Caco-2 (cell line): ENCODE measurements around the gene FGD1. TPM values are rescaled to one million over a fixed set of nuclear protein-coding genes. Genes with fewer than 3 reads are reported as not detected.
A peak's percentile ranks its signal among the peaks of the same experiment; 100 is the strongest.
"Not testable (repeated sequence)": the region's sequence is repeated elsewhere in the genome, so short reads cannot be mapped to it uniquely, and the experiment has no call there.

Experiments used
- Bru-seq: library from RNA; stranded (reverse); fragments of 400-500 nt; gene quantifications from one replicate; lab custom pipeline; 2021; lab: Mats Ljungman, UMichigan
- BruChase-seq, 2 experiments: library from RNA; stranded (reverse); fragments of 400-500 nt; gene quantifications; one replicate each; lab custom pipeline; 2021; lab: Mats Ljungman, UMichigan
- BruUV-seq: library from RNA; stranded (reverse); fragments of 400-500 nt; replicated peaks from 2 replicates; lab custom pipeline; 2021; lab: Mats Ljungman, UMichigan
- CTCF ChIA-PET: fragments of 300-600 bp; sonication (Branson Sonifier 250); formaldehyde crosslinking; loops from one replicate; lab custom pipeline; 2022; ENCODE audit warnings: antibody characterized with exemption; lab: Charles Lee
- POLR2A ChIA-PET: fragments of 300-600 bp; sonication (Branson Sonifier 250); formaldehyde crosslinking; loops from one replicate; lab custom pipeline; 2022; ENCODE audit warnings: antibody characterized with exemption; lab: Charles Lee
- DNase-seq, 2 experiments: peaks; one replicate each; pipeline versions ENCODE4 v3.0.0 to v3.0.0-alpha.2; 2020 to 2022
- H3K27me3 ChIP-seq: replicated peaks from 2 replicates; pipeline ENCODE4 v1.6.0; 2011; ENCODE audit warnings: low read length; ENCODE audit not compliant: control insufficient read depth, insufficient read depth
- H3K36me3 ChIP-seq: 2 replicates; pipeline ENCODE4 v1.5.1; 2011; ENCODE audit warnings: low read length; ENCODE audit not compliant: control insufficient read depth, insufficient read depth
- H3K4me1 ChIP-seq: fragments of 250-450 bp; sonication (Bioruptor Pico); 2 replicates; pipeline ENCODE4 v1.5.1; 2020; ENCODE audit warnings: mild to moderate bottlenecking
- H3K4me3 ChIP-seq: 2 replicates; pipeline ENCODE4 v1.5.1; 2011; ENCODE audit warnings: low read depth, mild to moderate bottlenecking, control low read depth, low read length
- H3K9me3 ChIP-seq: fragments of 250-450 bp; sonication (Bioruptor Pico); 2 replicates; pipeline ENCODE4 v1.5.1; 2020; ENCODE audit warnings: mild to moderate bottlenecking, moderate library complexity
- H3K27ac Mint-ChIP-seq: one replicate; pipeline ENCODE4 v1.8.0; 2022; ENCODE audit warnings: mixed read lengths; ENCODE audit not compliant: unreplicated experiment
- H3K27me3 Mint-ChIP-seq: one replicate; pipeline ENCODE4 v1.8.0; 2022; ENCODE audit warnings: mixed read lengths; ENCODE audit not compliant: insufficient read depth, unreplicated experiment
- H3K36me3 Mint-ChIP-seq: one replicate; pipeline ENCODE4 v1.8.0; 2022; ENCODE audit warnings: mild to moderate bottlenecking, mixed read lengths; ENCODE audit not compliant: insufficient read depth, unreplicated experiment
- H3K4me1 Mint-ChIP-seq: one replicate; pipeline ENCODE4 v1.8.0; 2022; ENCODE audit warnings: low read depth, mixed read lengths; ENCODE audit not compliant: unreplicated experiment
- H3K4me3 Mint-ChIP-seq: one replicate; pipeline ENCODE4 v1.8.0; 2022; ENCODE audit warnings: mild to moderate bottlenecking, moderate library complexity, mixed read lengths; ENCODE audit not compliant: unreplicated experiment
- H3K9me3 Mint-ChIP-seq: one replicate; pipeline ENCODE4 v1.8.0; 2022; ENCODE audit warnings: mixed read lengths; ENCODE audit not compliant: unreplicated experiment
- intact Hi-C: fragments of 100-400 bp; cut with micrococcal nuclease; formaldehyde crosslinking; loops from one replicate; pipeline ENCODE4 v1.10.0; 2022; ENCODE audit not compliant: unreplicated experiment
- long read RNA-seq: library from polyadenylated mRNA; stranded (forward); transcript quantifications from one replicate; pipeline ENCODE4 v2.0.0, GENCODE V29; 2022
- total RNA-seq: library from RNA; stranded (reverse); gene quantifications from 2 replicates; pipeline ENCODE4 v1.2.3, GENCODE V29; 2022
- TF ChIP-seq, protein P1 (sequence below), 2 experiments: fragments of 200-600 bp in 1 of 2; IDR thresholded peaks; 1 replicate in 1 of 2; 2 replicates in 1 of 2; pipeline versions ENCODE4 v1.5.1 to v1.8.0; 2011 to 2022; ENCODE audit warnings: antibody characterized with exemption in 1 of 2, control low read depth in 1 of 2, inconsistent platforms in 1 of 2, low read depth in 1 of 2, low read length in 1 of 2, mild to moderate bottlenecking in 1 of 2, moderate library complexity in 1 of 2; ENCODE audit not compliant: insufficient read depth in 1 of 2, severe bottlenecking in 1 of 2, unreplicated experiment in 1 of 2

The FGD1 gene
- total RNA-seq (4.1 and 4.2 TPM in 2 replicates), Bru-seq, nascent RNA (percentile 40 among the genes with signal in this experiment), BruChase-seq, experiment 1, labeled RNA remaining after a 2-hour chase (percentile 40 among the genes with signal in this experiment), BruChase-seq, experiment 2, labeled RNA remaining after a 6-hour chase (percentile 40 among the genes with signal in this experiment)
- long read RNA-seq, full-length matches to known transcripts, result 2 of 9 reads
- long read RNA-seq, partial matches to known transcripts, result 7 of 9 reads
- long read RNA-seq, other reads (novel, unspliced or antisense), result 0 of 9 reads

DNA sequence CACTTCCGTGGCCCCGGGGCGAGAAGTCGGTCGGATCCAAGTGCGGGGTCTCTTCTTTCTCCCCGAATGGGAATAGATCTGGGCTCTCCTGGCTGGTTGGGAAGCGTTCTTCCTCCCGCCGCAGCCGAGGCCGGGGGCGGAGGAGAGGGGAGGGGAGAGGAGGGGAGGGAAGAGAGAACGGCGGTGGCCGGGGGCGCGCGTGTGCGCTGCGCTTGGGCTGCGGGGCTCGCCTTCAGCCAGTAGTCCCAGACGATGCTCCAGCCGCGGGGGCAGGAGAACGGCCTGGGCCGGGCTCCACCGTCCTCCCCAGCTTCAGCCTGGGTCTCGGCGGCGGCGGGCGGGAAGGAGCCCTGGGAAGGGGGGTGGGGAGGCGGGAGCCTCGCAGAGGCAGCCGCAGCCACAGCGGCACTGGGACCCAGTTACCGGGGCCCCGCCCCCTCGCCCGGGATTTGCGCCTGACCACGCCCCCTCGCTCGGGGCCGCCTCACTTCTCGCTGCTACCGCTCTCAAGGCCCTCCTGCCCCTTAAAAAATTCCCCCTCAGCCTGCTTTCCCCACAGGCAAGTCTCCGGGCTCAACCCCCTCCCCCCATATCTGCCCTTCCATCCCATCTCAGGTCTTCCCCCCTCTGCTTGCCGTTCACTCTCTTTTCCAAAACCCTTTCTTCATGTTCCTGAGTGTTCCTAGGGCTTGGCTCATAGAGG is at the start of gene FGD1:
TSS of gene FGD1 (minus strand) at position 421 of the 703 bp plus-strand sequence. CDS start 802 bp downstream, outside the sequence.
- TF ChIP-seq, protein P1, sequence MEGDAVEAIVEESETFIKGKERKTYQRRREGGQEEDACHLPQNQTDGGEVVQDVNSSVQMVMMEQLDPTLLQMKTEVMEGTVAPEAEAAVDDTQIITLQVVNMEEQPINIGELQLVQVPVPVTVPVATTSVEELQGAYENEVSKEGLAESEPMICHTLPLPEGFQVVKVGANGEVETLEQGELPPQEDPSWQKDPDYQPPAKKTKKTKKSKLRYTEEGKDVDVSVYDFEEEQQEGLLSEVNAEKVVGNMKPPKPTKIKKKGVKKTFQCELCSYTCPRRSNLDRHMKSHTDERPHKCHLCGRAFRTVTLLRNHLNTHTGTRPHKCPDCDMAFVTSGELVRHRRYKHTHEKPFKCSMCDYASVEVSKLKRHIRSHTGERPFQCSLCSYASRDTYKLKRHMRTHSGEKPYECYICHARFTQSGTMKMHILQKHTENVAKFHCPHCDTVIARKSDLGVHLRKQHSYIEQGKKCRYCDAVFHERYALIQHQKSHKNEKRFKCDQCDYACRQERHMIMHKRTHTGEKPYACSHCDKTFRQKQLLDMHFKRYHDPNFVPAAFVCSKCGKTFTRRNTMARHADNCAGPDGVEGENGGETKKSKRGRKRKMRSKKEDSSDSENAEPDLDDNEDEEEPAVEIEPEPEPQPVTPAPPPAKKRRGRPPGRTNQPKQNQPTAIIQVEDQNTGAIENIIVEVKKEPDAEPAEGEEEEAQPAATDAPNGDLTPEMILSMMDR (IDR thresholded peaks at IDR 0.05; ENCODE audit: insufficient read depth in 1 of 2, low read depth in 1 of 2, low read length in 1 of 2, severe bottlenecking in 1 of 2, unreplicated experiment in 1 of 2), result no peak
- Mint-ChIP-seq H3K36me3 (no peaks in the 10 kb centered on the region), H3K9me3 (no peaks in the 10 kb centered on the region), H3K4me3 (peak within 1 kb of the TSS; percentile 76), H3K27me3 (peaks cover 5% of the 10 kb centered on the region), H3K4me1 (peaks cover 13% of the 10 kb centered on the region), H3K27ac (peak within 1 kb of the TSS; percentile 16)
- POLR2A ChIA-PET, result interaction anchor here (0.5 kb wide), 1 partner anchor 405 kb away, joined by 3 read pairs; no protein-coding TSS in a partner anchor
- no peaks in the 10 kb centered on the region for H3K36me3 ChIP-seq
- peak within 1 kb of the TSS; percentile 52 for H3K4me3 ChIP-seq
- DNase-seq, result peak; percentile 39 to 65
- no peaks in the 10 kb centered on the region for H3K27me3 ChIP-seq
- CTCF ChIA-PET, result no interaction called here
- no TSS peak for BruUV-seq
- intact Hi-C loops, result no loop called here
- no peaks in the 10 kb centered on the region for H3K4me1 ChIP-seq
- no peaks in the 10 kb centered on the region for H3K9me3 ChIP-seq

DNA sequence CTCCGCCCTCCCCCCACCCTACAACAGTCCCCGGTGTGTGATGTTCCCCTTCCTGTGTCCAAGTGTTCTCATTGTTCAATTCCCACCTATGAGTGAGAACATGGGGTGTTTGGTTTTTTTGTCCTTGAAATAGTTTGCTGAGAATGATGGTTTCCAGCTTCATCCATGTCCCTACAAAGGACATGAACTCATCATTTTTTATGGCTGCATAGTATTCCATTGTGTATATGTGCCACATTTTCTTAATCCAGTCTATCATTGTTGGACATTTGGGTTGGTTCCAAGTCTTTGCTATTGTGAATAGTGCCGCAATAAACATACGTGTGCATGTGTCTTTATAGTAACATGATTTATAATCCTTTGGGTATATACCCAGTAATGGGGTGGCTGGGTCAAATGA is 46.2 kb upstream of the FGD1 start:
- H3K36me3 Mint-ChIP-seq, result peaks cover 70% of the 10 kb centered on the region
- DNase-seq, BruUV-seq, H3K27me3 Mint-ChIP-seq, H3K36me3 ChIP-seq, H3K4me3 ChIP-seq, CTCF ChIA-PET, H3K4me1 ChIP-seq, H3K4me3 Mint-ChIP-seq, H3K27me3 ChIP-seq, POLR2A ChIA-PET, H3K9me3 Mint-ChIP-seq, intact Hi-C loops, H3K4me1 Mint-ChIP-seq, H3K27ac Mint-ChIP-seq, H3K9me3 ChIP-seq: not testable (repeated sequence)

DNA sequence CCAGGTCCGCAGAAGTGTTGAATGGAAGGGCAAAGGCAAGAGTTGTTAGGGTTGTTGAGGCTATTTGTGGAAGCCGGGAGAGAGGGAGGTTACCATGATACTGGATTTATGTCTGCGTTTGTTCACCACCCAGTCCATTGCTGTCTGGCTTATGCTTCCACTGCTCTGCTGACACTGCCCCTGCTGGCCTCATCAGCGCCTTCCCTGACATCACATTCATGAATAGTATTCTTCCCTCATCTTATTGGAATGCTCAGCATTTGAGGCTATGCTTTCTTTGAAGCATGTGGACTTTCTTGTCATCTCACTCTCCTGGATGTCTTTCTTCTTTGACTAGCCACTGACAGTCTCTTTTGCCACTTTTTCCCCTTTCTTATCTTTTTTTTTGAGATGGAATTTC is 44.3 kb upstream of the FGD1 start:
- intact Hi-C loops, result no loop called here
- no TSS peak for BruUV-seq
- ChIA-PET POLR2A (no interaction called here), CTCF (no interaction called here)
- no peaks in the 10 kb centered on the region for H3K4me1 Mint-ChIP-seq
- no peak overlapping the region for H3K4me3 Mint-ChIP-seq
- Histone ChIP-seq H3K36me3 (no peaks in the 10 kb centered on the region; the same call in 1 of the 2 replicates), H3K4me3 (no peak overlapping the region), H3K27me3 (no peaks in the 10 kb centered on the region), H3K4me1 (no peaks in the 10 kb centered on the region), H3K9me3 (no peaks in the 10 kb centered on the region)
- H3K27me3 Mint-ChIP-seq, result no peaks in the 10 kb centered on the region
- DNase-seq, result peak in 1 of 2 experiments; percentile 20
- H3K36me3 Mint-ChIP-seq, result peaks cover 85% of the 10 kb centered on the region
- TF ChIP-seq, protein P1 (IDR thresholded peaks at IDR 0.05; ENCODE audit: insufficient read depth in 1 of 2, low read depth in 1 of 2, low read length in 1 of 2, severe bottlenecking in 1 of 2, unreplicated experiment in 1 of 2), result no peak
- H3K27ac Mint-ChIP-seq, result peak overlapping the region; percentile 65
- no peaks in the 10 kb centered on the region for H3K9me3 Mint-ChIP-seq
